Body of pancreas (tissue), 4 donors: ENCODE data around the gene HHAT.

Experiments
- POLR2A ChIP-seq, 3 donors: fragments of 450-650 bp; IDR thresholded peaks; one replicate each; pipeline ENCODE4 v1.6.1; 2016; ENCODE audit warnings: antibody characterized with exemption in 3 of 3, mild to moderate bottlenecking in 2 of 3
- TF ChIP-seq, protein P1 (sequence below), 7 experiments: fragments of 450-650 bp in 4 of 7; fragments of 200-600 bp in 3 of 7; sonication (generic) in 3 of 7; IDR thresholded peaks; one replicate each; pipeline ENCODE4 v1.5.1; 2016 to 2019; ENCODE audit warnings: antibody characterized with exemption in 7 of 7

- TF ChIP-seq, protein P1, sequence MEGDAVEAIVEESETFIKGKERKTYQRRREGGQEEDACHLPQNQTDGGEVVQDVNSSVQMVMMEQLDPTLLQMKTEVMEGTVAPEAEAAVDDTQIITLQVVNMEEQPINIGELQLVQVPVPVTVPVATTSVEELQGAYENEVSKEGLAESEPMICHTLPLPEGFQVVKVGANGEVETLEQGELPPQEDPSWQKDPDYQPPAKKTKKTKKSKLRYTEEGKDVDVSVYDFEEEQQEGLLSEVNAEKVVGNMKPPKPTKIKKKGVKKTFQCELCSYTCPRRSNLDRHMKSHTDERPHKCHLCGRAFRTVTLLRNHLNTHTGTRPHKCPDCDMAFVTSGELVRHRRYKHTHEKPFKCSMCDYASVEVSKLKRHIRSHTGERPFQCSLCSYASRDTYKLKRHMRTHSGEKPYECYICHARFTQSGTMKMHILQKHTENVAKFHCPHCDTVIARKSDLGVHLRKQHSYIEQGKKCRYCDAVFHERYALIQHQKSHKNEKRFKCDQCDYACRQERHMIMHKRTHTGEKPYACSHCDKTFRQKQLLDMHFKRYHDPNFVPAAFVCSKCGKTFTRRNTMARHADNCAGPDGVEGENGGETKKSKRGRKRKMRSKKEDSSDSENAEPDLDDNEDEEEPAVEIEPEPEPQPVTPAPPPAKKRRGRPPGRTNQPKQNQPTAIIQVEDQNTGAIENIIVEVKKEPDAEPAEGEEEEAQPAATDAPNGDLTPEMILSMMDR (IDR thresholded peaks at IDR 0.05), result no peak
- no peak for TF ChIP-seq POLR2A (IDR thresholded peaks at IDR 0.05)
Observed at GRCh38 chr1:210294999-210295745, 33.5 kb upstream of the HHAT start.
